Sigmoid colon (tissue), 4 donors: ENCODE measurements around the gene SDHA.
"Not testable (repeated sequence)": the region's sequence is repeated elsewhere in the genome, so short reads cannot be mapped to it uniquely, and the experiment has no call there.

Experiments used
- CTCF ChIP-seq, 4 experiments: fragments of 450-650 bp in 3 of 4; fragments of 200-600 bp in 1 of 4; IDR thresholded peaks; one replicate each; pipeline ENCODE4 v1.5.1; 2016 to 2019; ENCODE audit warnings: antibody characterized with exemption in 4 of 4, mild to moderate bottlenecking in 3 of 4, moderate library complexity in 2 of 4
- EP300 ChIP-seq, 4 donors: sonication (generic); formaldehyde crosslinking; IDR thresholded peaks; one replicate each; pipeline ENCODE4 v1.6.1; 2017; ENCODE audit warnings: antibody characterized with exemption in 4 of 4

GRCh38 chr5:256347-256746 lies 38.2 kb downstream of the SDHA start:
- TF ChIP-seq CTCF, EP300 (IDR thresholded peaks at IDR 0.05): not testable (repeated sequence)
